22Rv1 (cell line): ENCODE results near the gene CRYBG1.

ENCODE experiments used
- CTCF ChIP-seq: fragments of 450-650 bp; IDR thresholded peaks from 2 replicates; pipeline ENCODE4 v1.5.1; 2017; ENCODE audit warnings: mild to moderate bottlenecking
- ZFX ChIP-seq: fragments of 450-650 bp; IDR thresholded peaks from 2 replicates; pipeline ENCODE4 v1.6.1; 2017; ENCODE audit warnings: antibody characterized with exemption, borderline replicate concordance

- TF ChIP-seq CTCF (no peak), ZFX (no peak)
Measured at GRCh38 chr6:106421496-106421895, 61.0 kb downstream of the CRYBG1 start.
